ENCODE data around the gene RSPH6A. TPM values are rescaled to one million over a fixed set of nuclear protein-coding genes. Genes with fewer than 3 reads are reported as not detected.

Gene RSPH6A
- total and polyA plus RNA-seq, 10 of the 15 experiments (the other 5 are each of a cell fraction or from before 2014, with no cell fraction given): 0.03 to 0.41 (median 0.22) TPM; not detected in 4

DNA sequence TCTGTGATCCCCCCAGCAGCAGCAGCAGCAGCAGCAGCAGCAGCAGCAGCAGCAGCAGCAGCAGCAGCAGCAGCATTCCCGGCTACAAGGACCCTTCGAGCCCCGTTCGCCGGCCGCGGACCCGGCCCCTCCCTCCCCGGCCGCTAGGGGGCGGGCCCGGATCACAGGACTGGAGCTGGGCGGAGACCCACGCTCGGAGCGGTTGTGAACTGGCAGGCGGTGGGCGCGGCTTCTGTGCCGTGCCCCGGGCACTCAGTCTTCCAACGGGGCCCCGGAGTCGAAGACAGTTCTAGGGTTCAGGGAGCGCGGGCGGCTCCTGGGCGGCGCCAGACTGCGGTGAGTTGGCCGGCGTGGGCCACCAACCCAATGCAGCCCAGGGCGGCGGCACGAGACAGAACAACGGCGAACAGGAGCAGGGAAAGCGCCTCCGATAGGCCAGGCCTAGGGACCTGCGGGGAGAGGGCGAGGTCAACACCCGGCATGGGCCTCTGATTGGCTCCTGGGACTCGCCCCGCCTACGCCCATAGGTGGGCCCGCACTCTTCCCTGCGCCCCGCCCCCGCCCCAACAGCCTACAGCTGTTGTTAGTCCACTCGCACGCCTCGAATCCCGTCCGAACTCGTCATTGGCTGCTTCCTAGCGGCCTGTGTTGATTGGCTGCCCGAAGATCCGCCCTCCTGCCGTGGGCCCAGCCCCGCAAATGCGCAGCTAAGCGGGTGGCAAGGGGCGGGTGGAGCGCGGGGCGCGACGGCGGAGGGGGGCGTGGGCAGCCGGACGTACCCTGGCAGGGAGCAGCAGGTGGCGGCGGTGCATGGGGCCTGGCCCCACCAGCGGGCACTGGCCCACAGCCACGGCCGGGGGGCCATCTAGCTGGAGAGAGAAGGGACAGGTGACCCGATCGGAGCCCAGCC lies 44.7 kb downstream of the RSPH6A start (continued):
- TF ChIP-seq TCF12 (IDR thresholded peaks at IDR 0.05; ENCODE audit: low read depth, low read length): peak; percentile 70; the same call in 1 of the 2 replicates
- no peak for TF ChIP-seq BMI1 (IDR thresholded peaks at IDR 0.05; ENCODE audit: borderline replicate concordance)
- no peak for TF ChIP-seq CEBPB (IDR thresholded peaks at IDR 0.05; ENCODE audit: borderline replicate concordance in 1 of 2, low read depth in 2 of 2, low read length in 2 of 2)
- no peak for TF ChIP-seq MEF2A (IDR thresholded peaks at IDR 0.05; ENCODE audit: insufficient read depth, low read depth, low read length)
- no peak for TF ChIP-seq E2F8 (IDR thresholded peaks at IDR 0.05; ENCODE audit: low read depth, partially characterized antibody)
- TF ChIP-seq MYB (IDR thresholded peaks at IDR 0.05; ENCODE audit: borderline replicate concordance, low read depth, low read length): no peak
- TF ChIP-seq WRNIP1 (IDR thresholded peaks at IDR 0.05; ENCODE audit: borderline replicate concordance, low read depth, low read length): no peak
- peak; percentile 89 for TF ChIP-seq PKNOX1 (IDR thresholded peaks at IDR 0.05)
- TF ChIP-seq, protein P1, sequence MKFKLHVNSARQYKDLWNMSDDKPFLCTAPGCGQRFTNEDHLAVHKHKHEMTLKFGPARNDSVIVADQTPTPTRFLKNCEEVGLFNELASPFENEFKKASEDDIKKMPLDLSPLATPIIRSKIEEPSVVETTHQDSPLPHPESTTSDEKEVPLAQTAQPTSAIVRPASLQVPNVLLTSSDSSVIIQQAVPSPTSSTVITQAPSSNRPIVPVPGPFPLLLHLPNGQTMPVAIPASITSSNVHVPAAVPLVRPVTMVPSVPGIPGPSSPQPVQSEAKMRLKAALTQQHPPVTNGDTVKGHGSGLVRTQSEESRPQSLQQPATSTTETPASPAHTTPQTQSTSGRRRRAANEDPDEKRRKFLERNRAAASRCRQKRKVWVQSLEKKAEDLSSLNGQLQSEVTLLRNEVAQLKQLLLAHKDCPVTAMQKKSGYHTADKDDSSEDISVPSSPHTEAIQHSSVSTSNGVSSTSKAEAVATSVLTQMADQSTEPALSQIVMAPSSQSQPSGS (IDR thresholded peaks at IDR 0.05; ENCODE audit: low read length): no peak
- peak; percentile 52 for TF ChIP-seq RFX5 (IDR thresholded peaks at IDR 0.05; ENCODE audit: low read depth, low read length)
- no peak for TF ChIP-seq ATF7 (IDR thresholded peaks at IDR 0.05; ENCODE audit: low read depth)
- TF ChIP-seq RCOR1 (conservative IDR thresholded peaks at IDR 0.05; ENCODE audit: low read depth, low read length): no peak
- TF ChIP-seq RAD21 (IDR thresholded peaks at IDR 0.05; ENCODE audit: insufficient read depth, low read depth, low read length): peak; percentile 74
- TF ChIP-seq SP1 (IDR thresholded peaks at IDR 0.05; ENCODE audit: low read depth, low read length): peak; percentile 83
- TF ChIP-seq MTA2 (IDR thresholded peaks at IDR 0.05; ENCODE audit: low read depth): no peak
- no peak for TF ChIP-seq CHD2 (IDR thresholded peaks at IDR 0.05; ENCODE audit: borderline replicate concordance, low read depth, low read length)
- 0 out of 2 replicates have a peak, but pooled peaks have one; percentile 43 for TF ChIP-seq DPF2 (IDR thresholded peaks at IDR 0.05)
- no peak for TF ChIP-seq RBBP5 (conservative IDR thresholded peaks at IDR 0.05)
- peak; percentile 74; the same call in 1 of the 2 replicates for TF ChIP-seq HDGF (IDR thresholded peaks at IDR 0.05)
- TF ChIP-seq ZBTB40 (IDR thresholded peaks at IDR 0.05; ENCODE audit: borderline replicate concordance): no peak
